GM10248 (cell line): ENCODE measurements around the gene UNC5B.

Experiments
- CTCF ChIA-PET: fragments of 300-600 bp; sonication (Branson Sonifier 250); formaldehyde crosslinking; extraction: SDS; loops from one replicate; lab custom pipeline; 2021; ENCODE audit warnings: antibody characterized with exemption; lab: Yijun Ruan, JAX
- POLR2A ChIA-PET: fragments of 350-650 bp; sonication (Branson Sonifier 250); formaldehyde crosslinking; extraction: SDS; loops from one replicate; lab custom pipeline; 2020; ENCODE audit warnings: antibody characterized with exemption; lab: Yijun Ruan, JAX
- DNase-seq: peaks from one replicate; pipeline ENCODE4 v3.0.0; 2012; ENCODE audit errors: extremely low spot score
- CTCF ChIP-seq: IDR thresholded peaks from 2 replicates; pipeline ENCODE4 v1.5.1; 2012; ENCODE audit warnings: mild to moderate bottlenecking, low read depth; ENCODE audit errors: extremely low read depth, missing control alignments, control extremely low read depth

The UNC5B gene

GRCh38 chr10:71254834-71255549, 42.6 kb downstream of the UNC5B start:
- no peak for DNase-seq
- ChIA-PET CTCF (interaction anchor here (1.1 kb wide), 1 partner anchor 46 kb away, joined by 3 read pairs; no protein-coding TSS in a partner anchor), POLR2A (no interaction called here)
- no peak for TF ChIP-seq CTCF

GRCh38 chr10:71255550-71255807, 43.1 kb downstream of the UNC5B start:
- no peak for DNase-seq
- ChIA-PET POLR2A (interaction anchor here (0.5 kb wide), 1 partner anchor 314 kb away, joined by 8 read pairs; no protein-coding TSS in a partner anchor), CTCF (interaction anchor here (1.1 kb wide), 1 partner anchor 47 kb away, joined by 3 read pairs; no protein-coding TSS in a partner anchor)
- no peak for TF ChIP-seq CTCF

GRCh38 chr10:71255808-71256660, 43.7 kb downstream of the UNC5B start:
- POLR2A ChIA-PET: interaction anchor here (0.5 kb wide), 1 partner anchor 315 kb away, joined by 8 read pairs; no protein-coding TSS in a partner anchor
- no peak for TF ChIP-seq CTCF
- DNase-seq: no peak
- CTCF ChIA-PET: interaction anchor here (0.6 to 1.4 kb wide), 3 partner anchors 14 to 357 kb away, joined by 3 read pairs; no protein-coding TSS in a partner anchor

GRCh38 chr10:71256661-71257318, 44.4 kb downstream of the UNC5B start:
- DNase-seq: no peak
- POLR2A ChIA-PET: no interaction called here
- CTCF ChIA-PET: interaction anchor here (0.6 to 1.4 kb wide), 2 partner anchors 13 to 358 kb away, joined by 3 read pairs; no protein-coding TSS in a partner anchor
- TF ChIP-seq CTCF: no peak

- ChIA-PET POLR2A (no interaction called here), CTCF (interaction anchor here (1.4 to 1.7 kb wide), 2 partner anchors 12 to 13 kb away, joined by 3 to 7 read pairs; no protein-coding TSS in a partner anchor)
- no peak for DNase-seq
- TF ChIP-seq CTCF: no peak
Measured at GRCh38 chr10:71257319-71257997, 45.1 kb downstream of the UNC5B start.
